GM21723 (cell line): ENCODE measurements around the gene SPPL3.

Source experiments
- ATAC-seq: cut with Tn5 transposase; IDR thresholded peaks from one replicate; pipeline ENCODE4 v1.9.1; 2021; ENCODE audit warnings: mild to moderate bottlenecking, moderate library complexity; ENCODE audit not compliant: unreplicated experiment

SPPL3 gene

GRCh38 chr12:120757949-120758348 is 146.2 kb downstream of the SPPL3 start:
- ATAC-seq = no peak

DNA sequence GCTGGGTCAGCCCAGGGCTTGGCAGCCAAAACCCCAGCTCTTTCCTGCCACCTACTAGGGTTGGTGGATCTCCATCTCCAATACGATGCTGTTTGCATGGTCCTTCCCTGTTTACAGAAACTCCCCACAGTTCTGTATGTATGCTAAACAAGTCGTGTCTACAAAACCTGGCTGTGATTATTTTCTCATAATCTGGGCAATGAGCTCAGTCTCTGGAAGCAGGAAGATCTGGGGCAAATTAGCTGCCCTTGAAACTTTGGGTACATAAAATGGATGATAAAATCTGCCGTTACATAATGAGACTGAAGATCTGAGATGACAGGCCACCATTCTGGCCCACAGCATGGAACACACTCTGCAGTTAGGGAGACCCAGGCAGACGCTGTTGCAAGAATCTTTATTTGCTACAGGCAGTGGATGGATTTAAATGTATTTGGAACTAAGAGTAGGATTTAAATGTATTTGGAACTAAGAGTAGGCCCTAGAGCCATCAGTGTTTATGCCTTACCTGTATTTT is 146.9 kb downstream of the SPPL3 start:
- ATAC-seq = no peak

DNA sequence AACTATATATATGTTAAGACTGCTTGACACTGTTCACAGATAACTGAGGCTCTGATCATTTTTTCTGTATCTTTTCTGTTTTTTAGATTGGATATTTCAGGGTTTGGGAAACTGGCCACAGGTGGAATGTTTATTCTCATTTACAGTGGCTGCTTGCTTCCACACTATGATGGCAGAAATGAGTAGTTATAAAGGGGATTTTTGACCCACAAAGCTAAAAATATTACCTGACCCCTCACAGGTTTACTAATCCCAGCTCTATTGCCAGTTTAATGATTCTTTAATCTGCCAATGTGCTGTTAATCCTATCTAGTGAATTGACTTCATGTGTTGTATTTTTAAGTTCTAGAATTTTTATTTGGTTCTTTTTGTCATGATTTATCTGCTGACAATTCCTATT is 148.9 kb downstream of the SPPL3 start:
- ATAC-seq = no peak

- ATAC-seq = no peak
Observed at GRCh38 chr12:120754792-120755191, 149.4 kb downstream of the SPPL3 start.

GRCh38 chr12:120751389-120751788 is 152.8 kb downstream of the SPPL3 start:
- ATAC-seq = no peak

- ATAC-seq = no peak
Observed at GRCh38 chr12:120750806-120751205, 153.4 kb downstream of the SPPL3 start.

GRCh38 chr12:120749256-120749655 is 154.9 kb downstream of the SPPL3 start:
- no peak for ATAC-seq

DNA sequence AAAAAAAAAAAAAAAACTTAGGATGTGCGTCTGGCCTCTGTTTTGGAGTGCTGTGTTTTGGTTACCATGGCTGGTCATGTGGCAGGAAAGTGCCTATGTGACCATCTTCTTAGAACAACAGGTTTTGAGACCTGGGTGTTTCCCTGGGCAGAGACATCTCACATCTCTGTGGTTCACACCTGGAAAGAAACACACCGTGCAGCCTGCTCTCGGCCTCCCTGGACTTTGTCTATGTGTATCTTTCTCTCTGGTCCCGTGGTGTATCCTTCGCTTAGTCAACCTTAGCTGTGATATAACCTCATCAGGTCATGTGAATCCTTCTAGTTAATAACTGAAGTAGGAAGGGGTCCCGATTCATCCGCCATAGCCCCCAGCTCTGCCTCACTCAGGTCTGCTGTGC is 155.9 kb downstream of the SPPL3 start:
- no peak for ATAC-seq

GRCh38 chr12:120744922-120745493 is 159.2 kb downstream of the SPPL3 start:
- ATAC-seq = no peak

GRCh38 chr12:120741476-120742421 is 162.4 kb downstream of the SPPL3 start:
- ATAC-seq = no peak

DNA sequence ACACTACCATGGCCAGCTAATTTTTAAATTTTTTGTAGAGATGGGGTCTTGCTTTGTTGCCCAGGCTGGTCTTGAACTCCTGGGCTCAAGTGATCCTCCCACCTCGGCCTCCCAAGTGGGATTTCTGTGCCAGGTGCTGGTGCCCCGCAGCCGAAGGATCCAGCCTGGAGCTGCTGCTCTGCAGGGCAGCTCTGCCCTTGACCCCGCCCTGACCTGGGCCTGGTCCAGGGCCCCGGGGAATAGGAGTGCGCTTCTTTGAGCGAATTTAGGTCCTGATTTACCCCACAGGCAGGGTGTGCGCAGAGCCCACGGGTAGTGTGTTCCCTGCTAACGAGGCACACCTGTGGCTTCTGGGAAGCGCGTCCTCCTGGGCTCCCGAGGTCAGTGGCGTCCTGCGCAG is 163.3 kb downstream of the SPPL3 start:
- ATAC-seq = no peak

DNA sequence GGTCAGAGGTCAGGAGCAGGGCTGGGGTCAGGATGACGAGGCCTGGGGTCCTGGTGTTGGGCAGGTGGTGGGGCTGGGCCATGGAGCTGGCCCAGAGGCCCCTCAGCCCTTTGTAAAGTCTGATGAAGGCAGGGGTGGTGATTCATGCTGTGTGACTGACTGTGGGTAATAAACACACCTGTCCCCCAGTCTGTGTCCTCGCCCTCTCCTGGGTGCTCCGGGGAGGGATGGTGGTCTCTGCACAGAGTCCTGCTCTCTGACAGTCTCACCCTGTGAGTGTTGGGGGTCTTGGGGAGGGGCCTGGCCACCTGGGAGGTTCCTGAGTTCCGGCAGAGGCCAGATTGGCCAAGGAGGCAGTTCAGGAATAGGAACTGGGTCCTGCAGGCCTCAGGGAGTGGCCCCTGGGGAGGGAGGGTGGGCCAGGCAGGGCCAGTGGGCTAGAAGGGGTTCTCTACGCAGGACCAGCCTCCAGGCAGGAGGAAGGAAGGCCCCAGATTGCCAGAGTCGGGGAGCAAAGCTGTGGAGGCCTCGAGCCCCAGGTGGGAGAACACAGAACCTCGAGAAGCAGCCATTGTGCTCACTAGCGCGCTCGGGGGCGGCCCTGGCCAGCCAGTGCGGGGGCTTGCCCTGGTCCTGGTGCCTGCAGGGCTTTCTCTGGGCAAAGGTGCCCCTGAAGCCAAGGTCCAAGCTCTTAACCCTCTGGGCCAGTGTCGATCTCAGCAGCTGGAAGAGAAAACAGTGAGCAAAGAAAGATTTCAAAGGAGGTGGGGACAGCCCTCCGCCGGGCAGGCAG is 164.1 kb downstream of the SPPL3 start:
- no peak for ATAC-seq

- no peak for ATAC-seq
Observed at GRCh38 chr12:120739031-120739762, 165.0 kb downstream of the SPPL3 start.

DNA sequence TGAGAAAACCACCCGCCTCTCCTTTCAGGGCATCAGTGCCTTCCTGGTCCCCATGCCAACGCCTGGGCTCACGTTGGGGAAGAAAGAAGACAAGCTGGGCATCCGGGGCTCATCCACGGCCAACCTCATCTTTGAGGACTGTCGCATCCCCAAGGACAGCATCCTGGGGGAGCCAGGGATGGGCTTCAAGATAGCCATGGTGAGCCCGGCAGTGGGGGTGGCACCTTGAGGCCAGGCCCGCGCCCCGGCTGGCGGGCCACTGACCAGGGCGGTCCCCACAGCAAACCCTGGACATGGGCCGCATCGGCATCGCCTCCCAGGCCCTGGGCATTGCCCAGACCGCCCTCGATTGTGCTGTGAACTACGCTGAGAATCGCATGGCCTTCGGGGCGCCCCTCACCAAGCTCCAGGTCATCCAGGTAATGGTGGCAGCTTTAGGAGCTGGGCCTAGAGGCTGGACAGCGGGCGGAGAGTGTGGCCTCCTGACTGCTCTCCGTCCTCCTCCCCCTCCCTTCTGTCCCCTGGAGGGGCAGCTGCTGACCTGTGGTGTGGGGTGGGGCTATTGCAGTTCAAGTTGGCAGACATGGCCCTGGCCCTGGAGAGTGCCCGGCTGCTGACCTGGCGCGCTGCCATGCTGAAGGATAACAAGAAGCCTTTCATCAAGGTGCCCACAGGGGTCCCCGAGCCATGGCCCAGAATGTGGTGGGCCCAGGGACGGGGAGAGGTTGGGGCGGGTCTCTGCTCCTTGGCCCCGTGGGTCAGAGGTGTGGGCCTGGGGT is 165.7 kb downstream of the SPPL3 start:
- ATAC-seq = no peak

DNA sequence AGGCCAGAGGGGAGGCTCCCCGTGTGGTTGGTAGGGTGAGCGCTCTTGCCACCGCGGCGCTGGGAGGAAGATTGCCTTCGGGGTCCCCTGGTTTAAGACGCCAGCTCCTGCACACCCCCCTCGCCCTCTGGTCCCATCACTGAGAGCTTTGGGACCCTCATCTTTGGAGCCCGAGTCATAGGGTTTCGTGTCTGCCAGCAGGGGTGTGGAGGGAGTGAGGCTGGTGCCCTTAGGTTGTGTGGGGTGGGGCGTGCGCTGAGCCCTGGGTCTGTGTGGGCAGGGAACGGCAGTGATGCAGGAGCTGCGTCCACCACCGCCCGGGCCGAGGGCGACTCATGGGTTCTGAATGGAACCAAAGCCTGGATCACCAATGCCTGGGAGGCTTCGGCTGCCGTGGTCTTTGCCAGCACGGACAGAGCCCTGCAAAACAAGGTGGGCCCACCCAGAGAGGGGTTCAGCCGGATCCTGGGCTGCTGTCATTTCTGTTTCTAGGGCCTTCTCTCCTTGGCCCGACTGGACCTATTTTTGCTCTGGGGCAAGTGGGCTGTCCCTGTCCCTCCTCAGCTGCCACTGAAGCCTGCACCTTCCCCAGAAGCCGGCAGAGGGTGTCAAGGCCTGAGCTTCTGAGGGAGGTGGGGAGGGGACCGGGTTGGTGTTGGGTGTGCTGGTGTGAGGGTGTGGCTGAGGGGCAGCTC is 166.5 kb downstream of the SPPL3 start:
- no peak for ATAC-seq

GRCh38 chr12:120736404-120737331 is 167.5 kb downstream of the SPPL3 start:
- ATAC-seq = no peak

DNA sequence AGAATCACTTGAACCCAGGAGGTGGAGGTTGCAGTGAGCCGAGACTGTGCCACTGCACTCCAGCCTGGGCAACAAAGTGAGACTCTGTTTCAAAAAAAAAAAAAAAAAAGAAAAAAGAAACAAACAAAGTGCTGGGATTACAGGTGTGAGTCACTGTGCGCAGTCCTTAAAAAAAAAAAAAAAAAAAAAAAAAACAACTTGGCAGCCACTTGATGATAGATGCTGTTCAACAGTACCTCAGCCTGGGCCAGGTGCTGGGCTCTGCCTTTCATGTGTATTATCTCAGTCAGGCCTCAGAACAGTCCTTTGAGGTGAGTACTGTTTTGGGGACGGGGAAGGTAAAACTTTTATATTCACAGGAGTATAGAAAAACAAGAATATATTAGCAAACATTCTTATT is 169.0 kb downstream of the SPPL3 start:
- ATAC-seq = no peak

DNA sequence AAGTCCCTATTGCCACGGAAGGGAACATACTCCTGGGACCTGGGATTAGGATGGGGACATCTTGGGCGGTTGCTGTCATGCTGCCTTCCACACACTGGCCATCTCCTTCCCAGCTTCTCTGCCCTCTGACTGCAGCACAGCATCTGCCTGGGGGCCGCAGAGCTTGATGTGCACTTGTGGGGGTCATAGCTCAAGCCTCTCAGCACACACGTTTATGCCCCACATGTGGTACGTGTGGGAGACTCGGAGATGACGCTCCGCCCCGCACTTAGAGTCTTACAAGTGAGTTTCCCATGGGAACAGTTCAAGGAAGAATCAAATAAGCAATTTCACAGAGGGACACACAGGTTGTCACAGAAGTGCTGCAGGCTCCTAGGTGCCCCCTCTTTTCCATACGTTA is 169.9 kb downstream of the SPPL3 start:
- ATAC-seq = no peak
